HEK293 (cell line): ENCODE measurements around the gene ARMS2.

ENCODE experiments used
- CTCF ChIA-PET: fragments of 350-600 bp; formaldehyde crosslinking; extraction: SDS; loops from one replicate; lab custom pipeline; 2021; ENCODE audit warnings: antibody characterized with exemption; lab: Yijun Ruan, JAX
- POLR2A ChIA-PET: fragments of 300-600 bp; formaldehyde crosslinking; extraction: SDS; loops from one replicate; lab custom pipeline; 2020; ENCODE audit warnings: antibody characterized with exemption, inconsistent platforms; lab: Yijun Ruan, JAX
- H3K27ac ChIP-seq: fragments of 200-500 bp; sonication (Bioruptor generic); 2 replicates; pipeline ENCODE4 v1.5.1; 2014; ENCODE audit warnings: low read depth, low read length, control low read depth, inconsistent platforms; ENCODE audit errors: extremely low read depth
- H3K36me3 ChIP-seq, 2 experiments: fragments of 200-500 bp in 1 of 2; sonication (Bioruptor generic) in 1 of 2; 1 replicate in 1 of 2; 2 replicates in 1 of 2; pipeline ENCODE4 v1.5.1; 2014 to 2017; ENCODE audit warnings: inconsistent platforms in 2 of 2, low read length in 2 of 2; ENCODE audit not compliant: control insufficient read depth in 2 of 2, insufficient read depth in 1 of 2
- H3K4me1 ChIP-seq: fragments of 200-500 bp; sonication (Bioruptor generic); 2 replicates; pipeline ENCODE4 v1.5.1; 2014; ENCODE audit warnings: mild to moderate bottlenecking, low read length, inconsistent platforms; ENCODE audit not compliant: control insufficient read depth, insufficient read depth
- H3K4me3 ChIP-seq: 2 replicates; pipeline ENCODE4 v1.5.1; 2011; ENCODE audit warnings: low read depth, mild to moderate bottlenecking, control low read depth, low read length, moderate library complexity
- H3K9me3 ChIP-seq: fragments of 200-500 bp; sonication (Bioruptor generic); 2 replicates; pipeline ENCODE4 v1.5.1; 2014; ENCODE audit warnings: low read depth, low read length, inconsistent platforms; ENCODE audit not compliant: control insufficient read depth, insufficient read depth
- AEBP2 ChIP-seq: fragments of 450-650 bp; formaldehyde crosslinking; IDR thresholded peaks from 2 replicates; pipeline ENCODE4 v1.5.1; 2016; ENCODE audit warnings: missing biosample characterization, missing genetic modification characterization, borderline replicate concordance
- HIC1 ChIP-seq: fragments of 450-650 bp; formaldehyde crosslinking; IDR thresholded peaks from 2 replicates; pipeline ENCODE4 v1.5.1; 2016; ENCODE audit warnings: missing biosample characterization, missing genetic modification characterization
- HOXA7 ChIP-seq: sonication (generic); formaldehyde crosslinking; IDR thresholded peaks from 2 replicates; pipeline ENCODE4 v1.8.1; 2022; ENCODE audit warnings: missing genetic modification reagents, borderline replicate concordance
- KLF1 ChIP-seq: fragments of 450-650 bp; formaldehyde crosslinking; IDR thresholded peaks from 2 replicates; pipeline ENCODE4 v1.5.1; 2016; ENCODE audit warnings: missing biosample characterization, missing genetic modification characterization
- KLF17 ChIP-seq: fragments of 450-650 bp; formaldehyde crosslinking; IDR thresholded peaks from 2 replicates; pipeline ENCODE4 v1.5.1; 2016; ENCODE audit warnings: missing biosample characterization, missing genetic modification characterization
- KLF9 ChIP-seq: fragments of 450-650 bp; formaldehyde crosslinking; IDR thresholded peaks from 2 replicates; pipeline ENCODE4 v1.5.1; 2016; ENCODE audit warnings: missing biosample characterization, missing genetic modification characterization, low read depth
- PRDM6 ChIP-seq: fragments of 450-650 bp; formaldehyde crosslinking; IDR thresholded peaks from 2 replicates; pipeline ENCODE4 v1.5.1; 2017; ENCODE audit warnings: missing biosample characterization, missing genetic modification characterization
- SETDB1 ChIP-seq: IDR thresholded peaks from one replicate; pipeline ENCODE4 v1.6.1; 2017; ENCODE audit warnings: mild to moderate bottlenecking, low read length, moderate library complexity, mixed read lengths; ENCODE audit not compliant: insufficient read length
- ZBTB1 ChIP-seq: fragments of 450-650 bp; formaldehyde crosslinking; IDR thresholded peaks from 2 replicates; pipeline ENCODE4 v1.5.1; 2016; ENCODE audit warnings: missing biosample characterization, missing genetic modification characterization
- ZBTB26 ChIP-seq: fragments of 450-650 bp; formaldehyde crosslinking; optimal IDR thresholded peaks from 2 replicates; pipeline ENCODE3; 2016; ENCODE audit warnings: missing biosample characterization, mild to moderate bottlenecking, missing genetic modification characterization
- ZNF146 ChIP-seq: fragments of 450-650 bp; formaldehyde crosslinking; IDR thresholded peaks from 2 replicates; pipeline ENCODE4 v1.5.1; 2016; ENCODE audit warnings: missing biosample characterization, missing genetic modification characterization
- ZNF169 ChIP-seq: fragments of 450-650 bp; formaldehyde crosslinking; IDR thresholded peaks from 2 replicates; pipeline ENCODE4 v1.5.1; 2016; ENCODE audit warnings: missing biosample characterization, missing genetic modification characterization
- ZNF175 ChIP-seq: fragments of 450-650 bp; formaldehyde crosslinking; IDR thresholded peaks from 2 replicates; pipeline ENCODE4 v1.5.1; 2016; ENCODE audit warnings: missing biosample characterization, missing genetic modification characterization
- ZNF18 ChIP-seq: fragments of 450-650 bp; formaldehyde crosslinking; IDR thresholded peaks from 2 replicates; pipeline ENCODE4 v1.5.1; 2016; ENCODE audit warnings: missing biosample characterization, missing genetic modification characterization
- ZNF214 ChIP-seq: fragments of 450-650 bp; formaldehyde crosslinking; IDR thresholded peaks from 2 replicates; pipeline ENCODE4 v1.5.1; 2017; ENCODE audit warnings: missing biosample characterization, mild to moderate bottlenecking, missing genetic modification characterization, borderline replicate concordance
- ZNF274 ChIP-seq, 2 experiments: fragments of 200-500 bp in 1 of 2; fragments of 450-650 bp in 1 of 2; sonication (Bioruptor generic) in 1 of 2; formaldehyde crosslinking in 1 of 2; IDR thresholded peaks; 2 replicates each; pipeline versions ENCODE4 v1.5.1 to v1.6.1; 2014 to 2016; ENCODE audit warnings: borderline replicate concordance in 1 of 2, inconsistent platforms in 1 of 2, low read length in 1 of 2, missing biosample characterization in 1 of 2, missing genetic modification characterization in 1 of 2
- ZNF335 ChIP-seq: fragments of 450-650 bp; formaldehyde crosslinking; conservative IDR thresholded peaks from 2 replicates; pipeline ENCODE4 v1.5.1; 2016; ENCODE audit warnings: missing biosample characterization, missing genetic modification characterization
- ZNF354C ChIP-seq: fragments of 450-650 bp; formaldehyde crosslinking; IDR thresholded peaks from 2 replicates; pipeline ENCODE4 v1.5.1; 2016; ENCODE audit warnings: missing biosample characterization, missing genetic modification characterization, low read depth, borderline replicate concordance
- ZNF404 ChIP-seq: fragments of 450-650 bp; formaldehyde crosslinking; IDR thresholded peaks from 2 replicates; pipeline ENCODE4 v1.5.1; 2017; ENCODE audit warnings: missing biosample characterization, missing genetic modification characterization
- ZNF530 ChIP-seq: fragments of 450-650 bp; formaldehyde crosslinking; IDR thresholded peaks from 2 replicates; pipeline ENCODE4 v1.5.1; 2016; ENCODE audit warnings: low read depth, missing biosample characterization, missing genetic modification characterization
- ZNF596 ChIP-seq: fragments of 450-650 bp; IDR thresholded peaks from 2 replicates; pipeline ENCODE4 v1.5.0; 2018; ENCODE audit warnings: missing biosample characterization, mild to moderate bottlenecking, missing genetic modification characterization, moderate library complexity
- ZNF626 ChIP-seq: fragments of 450-650 bp; sonication (Bioruptor Pico); formaldehyde crosslinking; IDR thresholded peaks from 2 replicates; pipeline ENCODE4 v1.5.1; 2018; ENCODE audit warnings: missing biosample characterization, missing genetic modification characterization, inconsistent platforms
- ZNF670 ChIP-seq: fragments of 450-650 bp; formaldehyde crosslinking; IDR thresholded peaks from 2 replicates; pipeline ENCODE4 v1.5.1; 2016; ENCODE audit warnings: missing biosample characterization, missing genetic modification characterization, low read depth
- ZNF777 ChIP-seq: fragments of 450-650 bp; formaldehyde crosslinking; IDR thresholded peaks from 2 replicates; pipeline ENCODE4 v1.5.1; 2017; ENCODE audit warnings: missing biosample characterization, missing genetic modification characterization, borderline replicate concordance
- ZNF791 ChIP-seq: fragments of 450-650 bp; formaldehyde crosslinking; IDR thresholded peaks from 2 replicates; pipeline ENCODE4 v1.5.1; 2016; ENCODE audit warnings: missing biosample characterization, missing genetic modification characterization

The ARMS2 gene

GRCh38 chr10:122503886-122504609, 49.6 kb downstream of the ARMS2 start:
- peaks cover 4% of the 10 kb centered on the region; the same call in 1 of the 2 replicates for H3K4me1 ChIP-seq
- CTCF ChIA-PET, result interaction anchor here (0.6 to 3.2 kb wide), 5 partner anchors 21 to 337 kb away, joined by 3 to 13 read pairs (median 3); no protein-coding TSS in a partner anchor
- POLR2A ChIA-PET, result interaction anchor here (1.0 to 1.5 kb wide), 3 partner anchors 10 to 130 kb away, joined by 3 to 4 read pairs (median 4); partner anchors contain the start of gene PLEKHA1
- H3K4me3 ChIP-seq, result no peak overlapping the region
- TF ChIP-seq ZBTB1 (no peak), ZNF18 (no peak), ZNF354C (no peak), SETDB1 (no peak), ZNF175 (tag by site-specific recombination) (no peak), ZNF777 (no peak), AEBP2 (tag by site-specific recombination) (no peak), ZNF146 (tag by site-specific recombination) (no peak), ZNF274 (IDR thresholded peaks at IDR 0.05; ENCODE audit: low read length) (no peak), ZNF274 (tag by site-specific recombination; IDR thresholded peaks at IDR 0.05; ENCODE audit: borderline replicate concordance) (no peak), ZNF626 (tag by site-specific recombination) (no peak)
- TF ChIP-seq, all 188 proteins: peak for 0
- Histone ChIP-seq H3K36me3 (no peaks in the 10 kb centered on the region), H3K9me3 (no peaks in the 10 kb centered on the region), H3K27ac (no peak overlapping the region)

GRCh38 chr10:122504610-122504950, 50.1 kb downstream of the ARMS2 start:
- H3K4me3 ChIP-seq, result no peak overlapping the region
- no peak overlapping the region for H3K27ac ChIP-seq
- H3K4me1 ChIP-seq, result no peaks in the 10 kb centered on the region; the same call in 1 of the 2 replicates
- H3K9me3 ChIP-seq, result no peaks in the 10 kb centered on the region
- POLR2A ChIA-PET, result interaction anchor here (1.0 to 1.5 kb wide), 3 partner anchors 10 to 131 kb away, joined by 3 to 4 read pairs (median 4); partner anchors contain the start of gene PLEKHA1
- CTCF ChIA-PET, result interaction anchor here (0.6 to 3.2 kb wide), 5 partner anchors 8 to 336 kb away, joined by 3 to 13 read pairs (median 3); no protein-coding TSS in a partner anchor
- H3K36me3 ChIP-seq, result no peaks in the 10 kb centered on the region
- no peak for TF ChIP-seq PRDM6 (tag by site-specific recombination)
- no peak for TF ChIP-seq ZNF530 (tag by site-specific recombination)
- TF ChIP-seq KLF9 (tag by site-specific recombination), result peak; percentile 20
- no peak for TF ChIP-seq ZNF596 (tag by site-specific recombination)
- TF ChIP-seq ZNF791 (tag by site-specific recombination), result no peak
- peak; percentile 40 for TF ChIP-seq KLF1 (tag by site-specific recombination)
- TF ChIP-seq HIC1 (tag by site-specific recombination), result no peak
- no peak for TF ChIP-seq ZNF169 (tag by site-specific recombination)
- TF ChIP-seq ZBTB26 (tag by site-specific recombination), result peak; percentile 20
- no peak for TF ChIP-seq ZNF214 (tag by site-specific recombination)
- TF ChIP-seq KLF17 (tag by site-specific recombination), result peak; percentile 94
- TF ChIP-seq ZNF404 (tag by site-specific recombination), result no peak
- no peak for TF ChIP-seq ZNF670 (tag by site-specific recombination)
- peak; percentile 63 for TF ChIP-seq ZNF335 (tag by site-specific recombination)
- no peak for TF ChIP-seq HOXA7 (CRISPR knock-in tag)
